GM21447 (cell line): Measurements from ENCODE around the gene FAM3D.
"Not testable (repeated sequence)": the region's sequence is repeated elsewhere in the genome, so short reads cannot be mapped to it uniquely, and the experiment has no call there.

ENCODE experiments used
- ATAC-seq: cut with Tn5 transposase; IDR thresholded peaks from one replicate; pipeline ENCODE4 v1.9.1; 2021; ENCODE audit not compliant: unreplicated experiment

FAM3D gene

DNA sequence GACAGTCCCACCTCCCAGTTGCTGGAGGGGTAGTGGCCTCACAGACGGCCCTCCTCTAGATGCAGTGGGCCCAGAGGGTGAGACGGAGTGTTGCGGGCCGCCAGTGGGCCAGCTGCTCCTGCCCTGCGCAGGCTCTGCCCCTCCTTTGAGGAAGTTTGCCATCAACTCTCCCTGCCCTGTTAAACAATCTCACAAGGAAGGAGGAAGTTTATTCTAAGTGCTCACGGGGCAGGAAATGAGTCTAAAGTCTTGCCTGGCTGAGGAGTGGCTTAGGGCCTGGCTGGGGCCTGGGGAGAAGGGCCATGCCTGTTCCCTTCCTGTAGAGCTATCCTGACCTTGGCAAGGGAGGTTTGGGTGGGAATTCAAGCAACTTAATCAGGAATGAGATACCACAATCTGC is at the start of gene FAM3D:
Gene FAM3D, minus strand, starts transcription at position 92 of the 400 bp plus-strand sequence. CDS start 11,211 bp downstream, outside the sequence.
- ATAC-seq, result no peak

GRCh38 chr3:58713715-58714401 is 47.3 kb upstream of the FAM3D start:
- no peak for ATAC-seq

- ATAC-seq, result no peak
Observed at GRCh38 chr3:58711871-58712270, 45.3 kb upstream of the FAM3D start.

- ATAC-seq, result not testable (repeated sequence)
Observed at GRCh38 chr3:58708983-58709382, 42.4 kb upstream of the FAM3D start.

GRCh38 chr3:58708116-58708791 is 41.7 kb upstream of the FAM3D start:
- no peak for ATAC-seq

- no peak for ATAC-seq
Observed at GRCh38 chr3:58707390-58707930, 40.9 kb upstream of the FAM3D start.

DNA sequence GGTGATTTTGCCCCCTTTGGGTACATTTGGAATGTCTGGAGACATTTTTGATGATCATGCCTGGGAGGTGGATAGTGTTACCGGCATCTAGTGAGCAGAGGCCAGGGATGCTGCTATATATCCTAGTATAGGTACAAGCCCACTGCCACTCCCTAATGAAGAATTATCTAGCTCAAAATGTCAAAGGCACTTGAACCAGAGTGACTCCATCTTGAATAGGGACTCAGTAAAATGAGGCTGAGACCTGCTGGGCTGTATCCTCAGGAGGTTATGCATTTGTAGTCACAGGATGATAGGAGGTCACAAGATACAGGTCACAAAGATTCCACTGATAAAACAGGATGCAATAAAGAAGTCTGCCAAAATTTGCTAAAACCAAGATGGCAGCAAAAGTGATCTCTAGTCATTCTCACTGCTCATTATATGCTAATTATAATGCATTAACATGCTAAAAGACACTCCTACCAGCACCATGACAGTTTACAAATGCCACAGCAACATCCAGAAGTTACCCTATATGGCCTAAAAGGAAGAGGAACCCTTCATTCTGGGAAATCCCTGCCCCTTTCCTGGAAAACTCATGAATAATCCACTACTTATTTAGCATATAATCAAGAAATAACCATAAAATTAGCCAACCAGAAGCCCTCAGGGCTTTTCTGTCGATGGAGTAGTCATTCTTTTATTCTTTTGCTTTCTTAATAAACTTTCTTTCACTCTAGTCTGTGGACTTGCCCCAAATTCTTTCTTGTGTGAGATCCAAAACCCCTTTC is 40.0 kb upstream of the FAM3D start:
- ATAC-seq, result no peak

- ATAC-seq, result no peak
Observed at GRCh38 chr3:58704745-58705144, 38.2 kb upstream of the FAM3D start.

- not testable (repeated sequence) for ATAC-seq
Observed at GRCh38 chr3:58704304-58704703, 37.7 kb upstream of the FAM3D start.

DNA sequence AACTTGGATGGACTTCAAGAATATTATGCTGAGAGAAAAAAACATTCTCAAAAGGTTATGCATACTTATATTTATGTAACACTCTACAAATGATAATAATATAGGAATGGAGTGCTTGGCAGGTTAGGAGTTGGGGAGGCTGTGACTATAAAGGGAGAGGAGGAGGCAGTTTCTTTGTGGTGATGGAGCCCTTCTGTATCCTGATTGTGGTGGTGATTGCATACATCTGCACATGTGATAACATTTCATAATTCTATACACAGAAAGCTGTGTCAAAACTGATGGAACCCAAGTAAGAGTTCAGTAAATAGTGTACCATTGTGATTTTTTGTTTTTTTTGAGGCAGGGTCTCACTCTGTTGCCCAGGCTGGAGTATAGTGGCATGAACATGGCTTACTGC is 31.7 kb upstream of the FAM3D start:
- ATAC-seq, result no peak

GRCh38 chr3:58697561-58697960 is 31.0 kb upstream of the FAM3D start:
- no peak for ATAC-seq

- ATAC-seq, result not testable (repeated sequence)
Observed at GRCh38 chr3:58696813-58697212, 30.2 kb upstream of the FAM3D start.

DNA sequence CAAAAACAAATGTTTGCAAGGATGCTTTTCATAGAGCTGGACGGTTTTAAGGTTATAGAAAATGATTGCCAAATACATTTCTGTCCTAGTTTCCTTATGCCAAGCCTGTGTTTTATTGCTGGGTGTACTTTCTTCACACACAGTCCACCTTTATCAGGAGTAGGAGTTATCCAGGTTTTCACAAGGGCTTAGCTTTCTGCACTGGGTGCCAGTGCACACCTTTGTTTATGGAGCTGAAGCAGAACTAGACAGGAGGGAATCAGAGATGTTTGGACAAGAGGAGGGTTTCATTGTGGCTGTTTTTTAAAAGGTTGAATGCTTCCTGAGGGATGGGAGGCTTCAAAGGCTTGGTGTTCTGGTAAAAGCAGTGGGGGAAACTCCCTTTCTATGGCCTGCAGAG is 29.5 kb upstream of the FAM3D start:
- no peak for ATAC-seq

DNA sequence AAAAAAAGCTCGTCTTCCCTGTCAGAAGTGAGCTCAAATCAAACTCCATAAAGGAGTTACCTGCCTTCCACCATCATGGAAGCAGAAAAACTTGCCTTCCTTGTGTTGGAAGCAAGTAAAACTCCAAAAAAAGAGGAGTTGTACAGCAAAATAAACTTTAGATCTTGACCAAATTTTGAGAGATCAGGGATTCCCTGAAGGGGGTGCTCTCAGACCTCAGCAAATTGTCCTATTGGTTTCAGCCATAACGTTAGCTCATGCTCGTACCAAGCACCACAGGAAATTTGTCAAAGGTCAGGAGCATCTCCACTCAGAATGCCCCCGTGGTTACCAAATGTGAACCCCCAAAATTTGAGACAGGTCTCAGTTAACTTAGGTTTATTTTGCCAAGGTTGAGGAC is 28.7 kb upstream of the FAM3D start:
- not testable (repeated sequence) for ATAC-seq

GRCh38 chr3:58693940-58694850 is 27.6 kb upstream of the FAM3D start:
- no peak for ATAC-seq

DNA sequence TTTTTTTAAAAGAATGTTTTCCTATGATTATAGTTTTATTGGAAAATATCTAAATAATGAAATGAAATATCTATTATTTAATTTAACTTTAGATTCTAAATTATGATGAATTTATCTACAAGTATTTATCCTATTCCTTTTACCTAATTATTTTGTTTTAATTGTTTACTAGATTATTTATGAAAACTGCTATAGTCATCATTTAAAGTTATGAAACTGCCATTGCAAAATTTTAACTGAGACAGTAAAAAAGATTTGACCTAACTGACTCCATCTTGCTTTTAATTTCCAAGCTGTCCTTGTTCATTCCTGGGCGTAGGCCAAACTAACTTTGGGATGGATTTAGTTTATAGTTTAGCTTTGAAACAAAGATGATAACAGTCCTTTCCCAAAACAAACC is 25.9 kb upstream of the FAM3D start:
- ATAC-seq, result no peak

DNA sequence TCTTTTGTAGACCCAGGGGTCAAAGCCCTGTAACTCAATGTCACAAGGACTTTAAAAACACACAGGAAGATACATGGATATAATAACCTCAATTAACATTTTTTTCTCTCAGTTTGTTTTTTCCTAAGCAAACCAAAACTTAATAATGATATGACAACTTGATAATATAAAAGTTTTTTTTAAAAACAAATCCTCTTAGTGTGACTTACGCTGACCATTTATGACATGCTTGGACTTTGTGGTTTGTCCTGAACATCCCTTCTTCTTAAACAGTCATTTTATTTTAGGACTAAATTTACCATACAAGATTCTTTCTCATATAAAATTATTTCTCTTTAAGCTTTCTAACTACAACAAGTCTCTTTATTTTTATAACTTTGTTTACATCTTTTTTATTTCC is 25.4 kb upstream of the FAM3D start:
- ATAC-seq, result no peak

GRCh38 chr3:58690490-58690889 is 23.9 kb upstream of the FAM3D start:
- no peak for ATAC-seq

GRCh38 chr3:58688574-58688973 is 22.0 kb upstream of the FAM3D start:
- ATAC-seq, result no peak

GRCh38 chr3:58686847-58687246 is 20.3 kb upstream of the FAM3D start:
- no peak for ATAC-seq

- no peak for ATAC-seq
Observed at GRCh38 chr3:58685641-58686040, 19.1 kb upstream of the FAM3D start.
